ENCODE measurements around the gene TM9SF3.

Gene TM9SF3

DNA sequence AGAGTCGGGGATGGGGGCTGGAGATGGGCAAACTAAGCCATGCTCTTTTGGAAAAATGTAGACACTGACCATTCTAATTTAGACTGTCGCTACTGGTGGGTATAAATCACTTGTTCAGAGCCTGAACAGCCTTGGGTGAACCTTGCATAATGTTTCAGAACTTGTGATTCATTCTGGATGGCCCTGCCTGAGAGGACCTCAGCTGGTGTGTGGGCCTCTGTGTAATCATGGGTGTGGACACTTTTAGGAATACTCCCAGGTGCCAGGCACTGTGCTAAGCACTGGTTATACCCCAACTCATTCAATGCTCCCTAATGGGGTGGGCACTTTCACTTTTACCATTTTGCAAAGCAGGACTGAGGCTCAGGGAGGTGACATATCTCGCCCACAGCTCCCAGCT, 26.8 kb upstream of the TM9SF3 start:
- peaks cover 6% of the 10 kb centered on the region for H3K4me1 Mint-ChIP-seq (ENCODE audit: low read depth)
- no peak overlapping the region for H3K4me3 Mint-ChIP-seq
- H3K27ac Mint-ChIP-seq, result no peak overlapping the region
- intact Hi-C loops (cut with micrococcal nuclease), result loop anchor here (10.0 kb wide), 1 partner anchor 219 kb away; no protein-coding TSS in a partner anchor
- no peaks in the 10 kb centered on the region for H3K27me3 Mint-ChIP-seq
- no peaks in the 10 kb centered on the region for H3K9me3 Mint-ChIP-seq
- peaks cover 96% of the 10 kb centered on the region for H3K36me3 Mint-ChIP-seq (ENCODE audit: low read depth)

DNA sequence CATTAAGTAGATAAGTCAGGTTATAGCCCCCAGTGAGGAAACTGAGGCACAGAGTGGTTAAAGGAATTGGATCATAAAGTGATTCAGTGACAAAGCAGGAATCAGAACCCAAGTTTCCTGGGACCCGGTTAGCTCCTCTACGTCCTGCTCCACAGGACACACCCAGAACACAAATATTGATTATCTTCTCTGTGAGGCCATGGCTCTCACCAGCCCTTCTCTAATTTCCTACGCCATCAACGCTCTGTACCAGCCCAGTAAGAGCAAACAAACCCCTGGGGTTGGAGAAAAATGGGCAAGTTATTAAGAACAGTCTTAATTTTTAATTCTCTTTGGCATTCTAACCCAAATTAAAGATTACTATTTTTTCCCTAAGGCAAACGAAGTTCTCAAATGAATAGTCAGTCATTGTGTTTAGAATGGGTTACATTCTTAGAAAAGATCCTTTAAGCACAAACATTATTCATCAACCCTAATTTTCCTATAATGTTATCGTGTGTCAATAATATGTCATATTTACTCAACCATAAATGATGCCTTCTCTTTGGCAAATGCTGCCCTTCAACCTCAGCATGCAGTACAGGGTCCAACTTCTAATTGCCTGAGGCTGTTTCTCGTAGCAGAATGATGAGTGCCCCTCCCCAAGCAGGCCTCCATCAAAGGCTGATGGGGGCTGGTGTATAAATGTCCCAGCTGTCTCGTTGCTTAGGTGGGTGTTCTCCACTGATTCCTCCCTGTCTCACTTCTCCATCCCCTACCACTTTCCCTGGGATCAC, 25.4 kb upstream of the TM9SF3 start:
- intact Hi-C loops (cut with micrococcal nuclease), result loop anchor here (10.0 kb wide), 1 partner anchor 217 kb away; no protein-coding TSS in a partner anchor
- H3K27ac Mint-ChIP-seq, result no peak overlapping the region
- no peaks in the 10 kb centered on the region for H3K9me3 Mint-ChIP-seq
- peaks cover 98% of the 10 kb centered on the region for H3K36me3 Mint-ChIP-seq (ENCODE audit: low read depth)
- no peak overlapping the region for H3K4me3 Mint-ChIP-seq
- H3K4me1 Mint-ChIP-seq (ENCODE audit: low read depth), result peaks cover 6% of the 10 kb centered on the region
- no peaks in the 10 kb centered on the region for H3K27me3 Mint-ChIP-seq

DNA sequence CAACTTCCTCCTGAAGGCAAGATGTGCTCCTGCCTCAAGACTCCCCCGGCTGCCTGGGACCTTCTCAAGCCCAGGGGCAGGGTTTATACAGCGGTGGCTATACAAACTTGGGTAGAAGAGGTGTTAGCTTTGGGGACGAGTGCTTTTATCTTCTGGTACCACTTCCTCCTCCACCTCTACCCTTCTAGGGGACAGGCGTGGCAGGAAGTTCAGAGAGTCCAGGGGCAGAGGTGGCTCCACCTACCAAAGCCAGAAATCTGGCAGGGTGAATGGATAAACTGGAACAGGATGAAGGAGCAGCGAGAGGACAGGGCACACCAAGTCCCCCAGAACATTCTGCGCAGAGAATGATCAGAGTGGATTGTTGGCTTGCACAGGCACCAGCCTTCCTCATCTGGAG, 24.0 kb upstream of the TM9SF3 start:
- Mint-ChIP-seq H3K9me3 (no peaks in the 10 kb centered on the region), H3K27me3 (no peaks in the 10 kb centered on the region), H3K4me3 (no peak overlapping the region), H3K36me3 (ENCODE audit: low read depth) (peaks cover 98% of the 10 kb centered on the region), H3K27ac (peak overlapping the region; percentile 41), H3K4me1 (ENCODE audit: low read depth) (peaks cover 6% of the 10 kb centered on the region)
- intact Hi-C loops (cut with micrococcal nuclease), result loop anchor here (10.0 kb wide), 1 partner anchor 216 kb away; no protein-coding TSS in a partner anchor

GRCh38 chr10:96609510-96609909, 22.7 kb upstream of the TM9SF3 start:
- Mint-ChIP-seq H3K9me3 (no peaks in the 10 kb centered on the region), H3K36me3 (ENCODE audit: low read depth) (peaks cover 98% of the 10 kb centered on the region), H3K4me1 (ENCODE audit: low read depth) (peaks cover 6% of the 10 kb centered on the region)

DNA sequence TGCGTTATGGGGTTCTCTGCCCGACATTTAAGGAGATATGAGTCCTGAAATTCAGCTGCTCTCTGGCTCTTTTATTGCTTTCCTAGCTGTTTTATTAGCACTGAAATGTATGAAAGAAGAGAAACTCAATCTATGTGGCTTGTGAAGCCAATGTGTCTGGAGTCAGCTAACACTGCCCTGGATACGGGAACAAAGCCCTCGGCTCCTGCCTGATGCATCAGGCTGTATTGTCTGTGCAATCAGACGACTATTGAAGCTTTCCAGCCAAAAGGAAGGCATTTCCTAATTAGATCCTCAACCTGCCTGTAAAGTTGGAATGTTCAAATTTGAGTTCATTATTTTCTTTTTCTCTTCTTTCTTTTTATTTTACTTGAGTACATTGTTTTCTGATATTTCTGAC, 22.0 kb upstream of the TM9SF3 start:
- Mint-ChIP-seq H3K4me3 (no peak overlapping the region), H3K27ac (no peak overlapping the region), H3K4me1 (ENCODE audit: low read depth) (peaks cover 6% of the 10 kb centered on the region), H3K36me3 (ENCODE audit: low read depth) (peaks cover 96% of the 10 kb centered on the region), H3K27me3 (no peaks in the 10 kb centered on the region), H3K9me3 (no peaks in the 10 kb centered on the region)
- intact Hi-C loops (cut with micrococcal nuclease), result no loop called here

More at GRCh38 chr10:96609510-96609909, 22.7 kb upstream of the TM9SF3 start:
- H3K27ac Mint-ChIP-seq, result no peak overlapping the region
- intact Hi-C loops (cut with micrococcal nuclease), result no loop called here
- no peak overlapping the region for H3K4me3 Mint-ChIP-seq
- H3K27me3 Mint-ChIP-seq, result no peaks in the 10 kb centered on the region

DNA sequence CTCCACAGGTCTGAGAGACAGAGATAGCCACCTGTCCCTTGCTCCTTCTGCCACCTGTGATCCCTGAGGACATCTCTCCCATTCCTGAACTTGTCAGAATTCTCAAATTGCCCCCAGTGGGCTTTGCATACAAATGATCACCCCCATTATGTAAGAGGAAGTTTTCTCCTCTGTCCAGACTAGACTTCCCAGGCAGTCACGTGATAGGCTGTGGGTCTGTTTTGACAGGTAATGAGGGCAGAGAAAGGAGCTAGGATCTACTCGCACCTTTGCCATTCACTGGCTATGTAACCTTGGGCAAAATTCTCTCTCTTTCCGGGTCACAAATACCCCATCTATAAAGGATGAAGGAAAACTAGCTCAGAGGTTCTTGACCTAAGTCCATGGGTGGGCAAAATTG, 21.4 kb upstream of the TM9SF3 start:
- H3K27me3 Mint-ChIP-seq, result no peaks in the 10 kb centered on the region
- H3K9me3 Mint-ChIP-seq, result no peaks in the 10 kb centered on the region
- intact Hi-C loops (cut with micrococcal nuclease), result no loop called here
- peaks cover 96% of the 10 kb centered on the region for H3K36me3 Mint-ChIP-seq (ENCODE audit: low read depth)
- H3K4me1 Mint-ChIP-seq (ENCODE audit: low read depth), result peaks cover 6% of the 10 kb centered on the region
- no peak overlapping the region for H3K4me3 Mint-ChIP-seq
- no peak overlapping the region for H3K27ac Mint-ChIP-seq

GRCh38 chr10:96606946-96607345, 20.1 kb upstream of the TM9SF3 start:
- intact Hi-C loops (cut with micrococcal nuclease), result no loop called here
- Mint-ChIP-seq H3K36me3 (ENCODE audit: low read depth) (peaks cover 97% of the 10 kb centered on the region), H3K27ac (no peak overlapping the region), H3K9me3 (no peaks in the 10 kb centered on the region), H3K4me1 (ENCODE audit: low read depth) (peaks cover 6% of the 10 kb centered on the region), H3K4me3 (no peak overlapping the region), H3K27me3 (no peaks in the 10 kb centered on the region)

DNA sequence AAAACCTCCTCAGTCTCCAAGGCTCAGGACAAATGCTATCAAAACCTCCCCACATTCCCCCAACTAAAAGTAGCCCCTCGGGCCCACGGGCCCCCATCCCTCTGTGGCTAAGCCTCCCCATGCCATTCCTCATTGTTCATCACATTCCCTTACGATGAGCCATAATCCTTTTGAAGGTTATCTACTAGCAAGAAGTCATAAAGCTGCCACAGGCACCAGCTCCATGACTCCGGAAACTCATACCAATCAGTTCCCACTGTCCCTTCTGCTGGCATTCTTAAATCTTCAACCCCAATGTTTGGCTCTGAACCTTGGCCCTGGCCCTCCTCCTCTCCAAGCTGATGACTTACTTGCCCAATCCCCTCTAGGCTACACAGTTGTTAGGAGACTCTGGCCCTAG, 19.4 kb upstream of the TM9SF3 start:
- H3K9me3 Mint-ChIP-seq, result no peaks in the 10 kb centered on the region
- no peak overlapping the region for H3K4me3 Mint-ChIP-seq
- H3K36me3 Mint-ChIP-seq (ENCODE audit: low read depth), result peaks cover 92% of the 10 kb centered on the region
- no peak overlapping the region for H3K27ac Mint-ChIP-seq
- intact Hi-C loops (cut with micrococcal nuclease), result no loop called here
- H3K27me3 Mint-ChIP-seq, result no peaks in the 10 kb centered on the region
- peaks cover 6% of the 10 kb centered on the region for H3K4me1 Mint-ChIP-seq (ENCODE audit: low read depth)

GRCh38 chr10:96600337-96600736, 13.5 kb upstream of the TM9SF3 start:
- no peak overlapping the region for H3K27ac Mint-ChIP-seq
- intact Hi-C loops (cut with micrococcal nuclease), result no loop called here
- no peaks in the 10 kb centered on the region for H3K27me3 Mint-ChIP-seq
- no peak overlapping the region for H3K4me3 Mint-ChIP-seq
- H3K9me3 Mint-ChIP-seq, result no peaks in the 10 kb centered on the region
- H3K36me3 Mint-ChIP-seq (ENCODE audit: low read depth), result peaks cover 34% of the 10 kb centered on the region
- H3K4me1 Mint-ChIP-seq (ENCODE audit: low read depth), result no peaks in the 10 kb centered on the region

DNA sequence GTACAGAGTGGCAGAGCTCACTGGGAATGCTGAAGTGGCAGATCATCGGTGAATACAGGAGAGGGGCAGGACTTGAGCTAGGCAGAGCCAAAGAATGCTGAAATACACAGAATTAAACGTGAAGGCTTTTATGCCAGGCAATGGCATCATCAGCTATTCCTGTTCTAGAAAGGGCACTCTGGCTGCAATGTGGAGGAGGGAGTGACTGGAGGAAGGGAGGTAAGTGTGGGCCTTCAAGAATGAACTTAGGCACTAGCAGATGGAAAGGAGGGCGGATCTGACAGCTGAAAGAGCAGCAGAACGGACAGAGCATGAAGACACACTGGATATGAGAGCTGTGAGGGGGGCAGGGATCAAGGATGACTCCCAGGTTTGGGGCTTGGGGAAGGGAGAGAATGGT, 12.0 kb upstream of the TM9SF3 start:
- no peaks in the 10 kb centered on the region for H3K4me1 Mint-ChIP-seq (ENCODE audit: low read depth)
- H3K4me3 Mint-ChIP-seq, result no peak overlapping the region
- H3K27me3 Mint-ChIP-seq, result no peaks in the 10 kb centered on the region
- H3K27ac Mint-ChIP-seq, result no peak overlapping the region
- no peaks in the 10 kb centered on the region for H3K9me3 Mint-ChIP-seq
- peaks cover 21% of the 10 kb centered on the region for H3K36me3 Mint-ChIP-seq (ENCODE audit: low read depth)
- intact Hi-C loops (cut with micrococcal nuclease), result no loop called here

DNA sequence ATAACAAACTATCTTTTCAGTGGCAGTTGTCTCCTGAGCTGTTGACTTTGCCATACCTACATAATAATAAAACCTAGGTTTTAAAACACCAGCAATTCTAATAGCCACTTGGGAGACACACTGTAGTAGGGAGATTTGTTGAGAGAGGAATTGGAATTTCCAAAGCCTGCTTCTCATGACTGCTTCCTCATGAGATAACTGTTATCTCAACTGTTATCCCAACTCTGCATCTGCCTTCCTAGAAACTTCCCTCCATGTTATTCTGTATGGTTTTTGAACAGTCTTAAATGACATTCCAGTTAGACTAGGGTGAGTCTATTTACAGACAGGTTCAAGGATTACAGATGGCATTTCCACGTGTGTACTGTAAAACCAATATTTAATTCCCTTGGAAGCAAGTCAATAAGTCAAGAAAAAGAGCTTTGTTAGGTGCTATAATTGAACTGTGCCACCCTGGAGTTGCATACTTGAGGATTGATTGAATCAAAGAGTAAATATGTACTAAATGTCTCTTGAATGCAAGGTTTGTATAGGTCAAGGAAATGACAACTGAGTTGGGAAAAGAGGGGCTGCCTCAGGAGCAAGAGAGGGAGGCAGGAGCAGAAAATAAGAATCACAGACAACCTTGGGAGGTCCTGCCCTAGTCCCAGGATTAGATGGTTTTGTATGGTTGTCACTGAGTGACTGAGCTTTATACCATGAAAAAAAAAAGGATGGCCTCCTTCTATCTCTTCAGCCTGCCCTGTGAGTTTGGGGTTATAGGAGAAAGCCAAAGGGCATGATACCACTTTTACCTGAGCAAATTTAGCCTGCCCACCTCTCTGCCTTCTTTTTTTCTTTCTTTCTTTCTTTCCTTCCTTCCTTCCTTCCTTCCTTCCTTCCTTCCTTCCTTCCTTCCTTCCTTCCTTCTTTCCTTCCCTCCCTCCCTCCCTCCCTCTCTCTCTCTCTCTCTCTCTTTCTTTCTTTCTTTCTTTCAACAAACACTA, 9.9 kb upstream of the TM9SF3 start:
- H3K27me3 Mint-ChIP-seq, result no peaks in the 10 kb centered on the region
- no peak overlapping the region for H3K27ac Mint-ChIP-seq
- peaks cover 5% of the 10 kb centered on the region for H3K36me3 Mint-ChIP-seq (ENCODE audit: low read depth)
- H3K9me3 Mint-ChIP-seq, result no peaks in the 10 kb centered on the region
- intact Hi-C loops (cut with micrococcal nuclease), result no loop called here
- no peak overlapping the region for H3K4me3 Mint-ChIP-seq
- peaks cover 8% of the 10 kb centered on the region for H3K4me1 Mint-ChIP-seq (ENCODE audit: low read depth)

DNA sequence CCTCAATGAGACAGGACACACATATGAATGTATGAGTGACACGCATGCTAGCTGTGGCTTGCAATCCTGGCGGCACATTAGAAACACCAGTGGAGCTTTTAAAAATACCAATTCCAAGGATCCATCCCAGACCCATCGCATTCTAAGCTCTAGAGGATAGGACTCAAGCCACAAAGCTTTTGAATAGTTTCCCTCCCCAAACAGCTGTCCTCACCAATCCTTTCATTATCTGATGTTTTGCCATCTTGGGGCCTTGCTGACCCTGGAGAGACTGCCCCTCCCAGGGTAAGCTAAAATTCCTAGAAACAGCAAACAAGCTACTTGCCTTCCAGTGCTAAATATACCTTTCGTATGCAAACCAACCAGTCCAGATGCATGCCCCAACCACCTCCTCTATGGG, 8.9 kb upstream of the TM9SF3 start:
- H3K36me3 Mint-ChIP-seq (ENCODE audit: low read depth), result peaks cover 5% of the 10 kb centered on the region
- no peaks in the 10 kb centered on the region for H3K9me3 Mint-ChIP-seq
- no peak overlapping the region for H3K4me3 Mint-ChIP-seq
- intact Hi-C loops (cut with micrococcal nuclease), result no loop called here
- peaks cover 18% of the 10 kb centered on the region for H3K4me1 Mint-ChIP-seq (ENCODE audit: low read depth)
- H3K27ac Mint-ChIP-seq, result peak overlapping the region; percentile 13
- H3K27me3 Mint-ChIP-seq, result no peaks in the 10 kb centered on the region

GRCh38 chr10:96591946-96592345, 5.1 kb upstream of the TM9SF3 start:
- H3K36me3 Mint-ChIP-seq (ENCODE audit: low read depth), result peaks cover 5% of the 10 kb centered on the region
- intact Hi-C loops (cut with micrococcal nuclease), result no loop called here
- no peaks in the 10 kb centered on the region for H3K27me3 Mint-ChIP-seq
- peaks cover 24% of the 10 kb centered on the region for H3K4me1 Mint-ChIP-seq (ENCODE audit: low read depth)
- H3K27ac Mint-ChIP-seq, result peak overlapping the region; percentile 73
- no peak overlapping the region for H3K4me3 Mint-ChIP-seq
- no peaks in the 10 kb centered on the region for H3K9me3 Mint-ChIP-seq

Data from dendritic cell treated with granulocyte-macrophage colony-stimulating factor and Interleukin-4, amounts not matched to agents 40 ng/mL and 50 ng/mL, for 4 days (primary cell).